Nephron progenitor cell (in vitro differentiated cells): ENCODE results near the gene SLC25A25.

Source experiments
- DNase-seq: peaks from one replicate; pipeline ENCODE4 v3.0.0; 2021
- H3K27ac Mint-ChIP-seq: 2 replicates; pipeline ENCODE4 v1.8.0; 2021; ENCODE audit warnings: mild to moderate bottlenecking, moderate library complexity, mixed read lengths
- H3K27me3 Mint-ChIP-seq: 2 replicates; pipeline ENCODE4 v1.8.0; 2021; ENCODE audit warnings: mild to moderate bottlenecking, low read depth, mixed read lengths; ENCODE audit not compliant: poor library complexity
- H3K36me3 Mint-ChIP-seq: 2 replicates; pipeline ENCODE4 v1.8.0; 2021; ENCODE audit warnings: low read depth, mixed read lengths
- H3K4me1 Mint-ChIP-seq: 2 replicates; pipeline ENCODE4 v1.8.0; 2021; ENCODE audit warnings: mixed read lengths
- H3K4me3 Mint-ChIP-seq: 2 replicates; pipeline ENCODE4 v1.8.0; 2021; ENCODE audit warnings: mild to moderate bottlenecking, moderate library complexity, mixed read lengths
- H3K9me3 Mint-ChIP-seq: 2 replicates; pipeline ENCODE4 v1.8.0; 2021; ENCODE audit warnings: mild to moderate bottlenecking, moderate library complexity, mixed read lengths
- TF ChIP-seq, protein P1 (sequence below): fragments of 200-600 bp; sonication (generic); IDR thresholded peaks from 2 replicates; pipeline ENCODE4 v1.5.0; 2021; ENCODE audit warnings: antibody characterized with exemption

SLC25A25 gene

DNA sequence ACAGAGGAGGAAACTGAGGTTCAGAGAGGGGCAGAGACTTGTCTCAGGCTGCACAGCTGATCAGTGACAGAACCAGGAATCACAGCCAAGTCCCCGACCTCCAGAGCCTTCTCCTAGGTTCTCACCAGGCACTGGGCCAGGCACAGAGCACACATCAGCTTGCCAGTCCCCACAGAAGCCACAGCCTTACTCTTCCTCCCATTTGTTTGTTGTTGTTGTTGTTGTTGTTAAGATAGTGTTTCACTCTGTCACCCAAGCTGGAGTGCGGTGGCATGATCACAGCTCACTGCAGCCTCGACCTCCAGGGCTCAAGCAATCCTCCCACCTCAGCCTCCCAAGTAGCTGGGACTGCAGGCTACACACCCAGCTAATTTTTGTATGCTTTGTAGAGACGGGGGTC lies 42.3 kb upstream of the SLC25A25 start:
- no peaks in the 10 kb centered on the region for H3K9me3 Mint-ChIP-seq
- H3K27me3 Mint-ChIP-seq = peaks cover 12% of the 10 kb centered on the region

DNA sequence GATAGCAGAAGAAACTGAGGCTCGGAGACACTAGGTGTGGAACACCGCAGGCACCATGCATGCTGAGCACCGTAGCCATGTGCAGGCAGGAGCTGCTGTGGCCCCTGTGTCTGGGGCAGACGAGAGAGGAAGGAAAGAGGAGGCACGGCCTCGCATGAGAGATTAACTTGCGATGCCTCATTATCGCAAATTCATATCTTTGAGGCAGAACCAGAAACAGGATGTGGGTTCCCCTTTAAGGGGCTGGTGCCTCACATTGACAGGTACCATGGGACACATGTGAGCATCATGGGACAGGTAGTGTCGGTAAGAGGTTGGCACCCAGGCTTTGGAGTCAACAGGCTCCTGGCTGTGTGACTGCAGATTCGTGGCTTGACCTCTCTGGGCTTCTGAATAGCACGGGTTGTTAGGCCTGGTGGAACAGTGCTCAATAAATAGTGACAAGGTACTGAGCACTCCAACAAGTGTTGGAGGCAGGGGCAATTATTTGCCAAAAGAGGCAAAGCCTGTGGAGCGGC lies 41.7 kb upstream of the SLC25A25 start:
- Mint-ChIP-seq H3K36me3 (no peaks in the 10 kb centered on the region), H3K4me3 (no peak overlapping the region), H3K27me3 (peaks cover 12% of the 10 kb centered on the region), H3K4me1 (peaks cover 7% of the 10 kb centered on the region), H3K27ac (no peak overlapping the region), H3K9me3 (no peaks in the 10 kb centered on the region)
- TF ChIP-seq, protein P1, sequence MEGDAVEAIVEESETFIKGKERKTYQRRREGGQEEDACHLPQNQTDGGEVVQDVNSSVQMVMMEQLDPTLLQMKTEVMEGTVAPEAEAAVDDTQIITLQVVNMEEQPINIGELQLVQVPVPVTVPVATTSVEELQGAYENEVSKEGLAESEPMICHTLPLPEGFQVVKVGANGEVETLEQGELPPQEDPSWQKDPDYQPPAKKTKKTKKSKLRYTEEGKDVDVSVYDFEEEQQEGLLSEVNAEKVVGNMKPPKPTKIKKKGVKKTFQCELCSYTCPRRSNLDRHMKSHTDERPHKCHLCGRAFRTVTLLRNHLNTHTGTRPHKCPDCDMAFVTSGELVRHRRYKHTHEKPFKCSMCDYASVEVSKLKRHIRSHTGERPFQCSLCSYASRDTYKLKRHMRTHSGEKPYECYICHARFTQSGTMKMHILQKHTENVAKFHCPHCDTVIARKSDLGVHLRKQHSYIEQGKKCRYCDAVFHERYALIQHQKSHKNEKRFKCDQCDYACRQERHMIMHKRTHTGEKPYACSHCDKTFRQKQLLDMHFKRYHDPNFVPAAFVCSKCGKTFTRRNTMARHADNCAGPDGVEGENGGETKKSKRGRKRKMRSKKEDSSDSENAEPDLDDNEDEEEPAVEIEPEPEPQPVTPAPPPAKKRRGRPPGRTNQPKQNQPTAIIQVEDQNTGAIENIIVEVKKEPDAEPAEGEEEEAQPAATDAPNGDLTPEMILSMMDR = no peak
- DNase-seq = no peak

More for the DNA sequence above, 42.3 kb upstream of the SLC25A25 start:
- TF ChIP-seq, protein P1 = no peak
- Mint-ChIP-seq H3K36me3 (no peaks in the 10 kb centered on the region), H3K4me1 (peaks cover 7% of the 10 kb centered on the region), H3K4me3 (no peak overlapping the region), H3K27ac (peak overlapping the region; percentile 29)
- DNase-seq = no peak

DNA sequence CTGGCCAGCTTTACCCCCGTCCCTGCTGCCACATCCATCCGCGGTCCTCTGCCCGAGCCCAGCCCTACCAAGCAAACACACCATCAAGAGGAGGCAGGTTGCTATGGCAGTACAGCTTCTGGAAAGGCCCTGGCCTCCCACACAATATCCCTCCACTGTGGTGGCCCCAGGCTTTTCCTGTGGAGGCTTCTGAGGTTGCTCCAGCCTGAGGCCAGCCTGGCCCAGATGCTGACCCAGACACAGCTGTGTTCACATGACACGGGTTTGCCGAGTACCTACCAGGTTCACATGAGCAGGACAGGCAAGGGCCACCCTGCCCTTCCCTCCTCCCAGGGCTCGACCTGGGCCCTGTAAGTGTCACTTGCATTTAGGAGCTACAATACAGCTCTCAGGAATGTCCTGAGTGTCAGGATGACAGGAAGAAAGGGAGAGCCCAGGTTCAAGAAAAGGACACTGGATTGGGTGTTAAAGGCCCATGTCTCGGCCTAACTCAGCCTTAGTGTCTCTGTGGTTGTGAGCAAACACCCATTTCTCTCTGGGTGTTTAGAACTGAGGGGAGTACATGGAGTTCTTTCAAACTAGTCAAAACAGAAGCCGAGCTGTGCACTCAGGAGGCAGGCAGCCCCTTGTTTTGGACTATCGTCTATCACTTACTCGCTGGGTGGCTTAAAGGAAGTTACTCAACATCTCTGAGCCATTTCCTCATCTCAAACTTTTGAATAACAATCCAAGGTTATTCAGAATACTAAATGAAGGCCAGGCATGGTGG lies 41.1 kb upstream of the SLC25A25 start:
- no peak overlapping the region for H3K4me3 Mint-ChIP-seq
- H3K36me3 Mint-ChIP-seq = no peaks in the 10 kb centered on the region
- H3K27me3 Mint-ChIP-seq = peaks cover 12% of the 10 kb centered on the region
- peak; percentile 13 for DNase-seq
- peaks cover 7% of the 10 kb centered on the region for H3K4me1 Mint-ChIP-seq
- TF ChIP-seq, protein P1 = no peak
- no peaks in the 10 kb centered on the region for H3K9me3 Mint-ChIP-seq
- H3K27ac Mint-ChIP-seq = no peak overlapping the region

DNA sequence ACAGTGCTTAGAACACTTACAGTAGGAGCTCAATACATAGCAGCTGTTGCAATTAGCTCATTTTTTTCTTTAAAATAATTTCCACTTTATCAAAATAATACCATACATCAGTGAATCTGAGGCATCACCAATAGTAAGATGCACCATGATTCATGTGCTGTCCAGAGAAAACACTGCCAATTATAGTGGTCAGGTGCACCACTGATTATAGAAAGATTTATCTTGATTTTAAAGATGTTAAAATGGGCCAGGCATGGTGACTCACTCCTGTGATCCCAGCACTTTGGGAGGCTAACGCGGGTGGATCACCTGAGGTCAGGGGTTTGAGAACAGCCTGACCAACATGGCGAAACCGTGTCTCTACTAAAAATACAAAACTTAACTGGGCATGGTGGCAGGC lies 40.3 kb upstream of the SLC25A25 start:
- H3K27me3 Mint-ChIP-seq = peaks cover 8% of the 10 kb centered on the region
- DNase-seq = no peak
- no peak overlapping the region for H3K4me3 Mint-ChIP-seq
- H3K27ac Mint-ChIP-seq = no peak overlapping the region
- no peaks in the 10 kb centered on the region for H3K9me3 Mint-ChIP-seq
- no peaks in the 10 kb centered on the region for H3K36me3 Mint-ChIP-seq
- TF ChIP-seq, protein P1 = no peak
- H3K4me1 Mint-ChIP-seq = peaks cover 7% of the 10 kb centered on the region

DNA sequence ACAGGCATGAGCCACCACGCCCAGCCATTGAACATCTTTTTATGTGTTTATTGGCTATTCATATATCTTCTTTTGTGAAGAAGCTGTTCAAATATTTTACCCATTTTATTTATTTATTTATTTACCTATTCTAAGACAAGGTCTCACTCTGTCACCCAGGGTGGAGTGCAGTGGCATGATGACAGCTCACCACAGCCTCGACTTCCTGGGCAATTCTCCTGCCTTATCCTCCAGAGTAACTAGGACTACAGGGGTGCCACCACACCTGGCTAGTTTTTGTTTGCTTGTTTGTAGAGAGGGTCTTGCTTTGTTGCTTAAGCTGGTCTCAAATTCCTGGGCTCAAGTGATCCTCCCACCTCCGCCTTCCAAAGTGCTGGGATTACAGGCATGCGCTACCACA lies 34.4 kb upstream of the SLC25A25 start:
- Mint-ChIP-seq H3K27me3 (no peaks in the 10 kb centered on the region), H3K4me1 (no peaks in the 10 kb centered on the region), H3K27ac (no peak overlapping the region), H3K9me3 (no peaks in the 10 kb centered on the region), H3K36me3 (no peaks in the 10 kb centered on the region), H3K4me3 (no peak overlapping the region)
- DNase-seq = no peak
- TF ChIP-seq, protein P1 = no peak
